Activated T-cell treated with anti-CD3 and anti-CD28 coated beads, Interleukin-2, amount 50 U/mL, for 1 hour (primary cell): Measurements from ENCODE around the gene NUDT12.

Source experiments
- DNase-seq: peaks from one replicate; pipeline ENCODE4 v3.0.0-alpha.2; 2020

Gene NUDT12

GRCh38 chr5:103539376-103540330 lies 22.9 kb downstream of the NUDT12 start:
- no peak for DNase-seq

DNA sequence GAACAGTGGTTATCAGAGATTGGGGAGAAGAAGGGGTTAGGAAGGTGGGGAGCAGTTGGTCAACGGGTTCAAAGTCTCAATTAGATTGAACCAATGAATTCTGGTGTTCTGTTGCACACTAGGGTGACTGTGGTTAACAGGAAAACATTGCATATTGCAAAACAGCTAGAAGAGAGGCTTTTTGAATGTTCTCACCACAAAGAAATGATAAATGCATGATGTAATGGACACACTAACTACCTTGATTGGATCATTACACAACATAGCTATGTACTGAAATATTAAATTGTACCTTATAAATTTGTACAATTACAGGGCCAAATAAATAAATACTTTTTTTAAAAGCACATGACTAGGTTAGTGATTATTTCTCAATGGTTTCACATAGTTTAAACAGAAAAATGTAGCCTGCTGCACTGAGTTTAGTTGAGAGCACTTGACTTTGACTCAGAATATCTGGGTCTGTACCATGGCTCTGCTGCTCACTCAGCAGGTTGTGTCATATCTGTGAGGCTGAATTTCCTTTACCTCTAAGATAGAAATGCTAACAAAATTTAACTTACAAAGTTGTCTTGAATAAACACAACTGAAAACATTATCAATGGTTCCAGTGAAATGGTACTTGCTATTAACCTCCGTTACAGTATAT lies 30.4 kb downstream of the NUDT12 start:
- DNase-seq, result no peak

- no peak for DNase-seq
Measured at GRCh38 chr5:103526164-103526915, 36.2 kb downstream of the NUDT12 start.

GRCh38 chr5:103525361-103525760 lies 37.2 kb downstream of the NUDT12 start:
- DNase-seq, result no peak

DNA sequence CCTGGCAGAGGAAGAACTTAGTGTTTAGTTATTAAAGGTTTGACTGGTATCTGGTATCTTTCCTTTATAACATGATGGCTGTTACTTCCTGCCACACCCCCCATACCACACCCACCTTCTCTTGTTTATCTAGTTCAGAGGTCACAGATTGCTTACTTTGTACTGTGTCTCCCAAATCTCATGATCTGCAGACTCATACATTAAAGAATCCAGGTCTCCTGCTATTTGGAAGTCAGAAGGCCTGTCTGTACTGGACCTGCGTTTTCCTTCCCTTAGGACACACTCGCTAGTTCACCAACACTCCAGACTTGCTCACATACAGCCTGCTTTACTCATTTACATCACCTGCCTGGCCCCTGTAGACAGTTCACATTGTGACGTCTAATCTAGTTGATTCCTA lies 39.3 kb downstream of the NUDT12 start:
- DNase-seq, result no peak

- no peak for DNase-seq
Measured at GRCh38 chr5:103522586-103522985, 40.0 kb downstream of the NUDT12 start.

- DNase-seq, result no peak
Measured at GRCh38 chr5:103519550-103519949, 43.0 kb downstream of the NUDT12 start.

DNA sequence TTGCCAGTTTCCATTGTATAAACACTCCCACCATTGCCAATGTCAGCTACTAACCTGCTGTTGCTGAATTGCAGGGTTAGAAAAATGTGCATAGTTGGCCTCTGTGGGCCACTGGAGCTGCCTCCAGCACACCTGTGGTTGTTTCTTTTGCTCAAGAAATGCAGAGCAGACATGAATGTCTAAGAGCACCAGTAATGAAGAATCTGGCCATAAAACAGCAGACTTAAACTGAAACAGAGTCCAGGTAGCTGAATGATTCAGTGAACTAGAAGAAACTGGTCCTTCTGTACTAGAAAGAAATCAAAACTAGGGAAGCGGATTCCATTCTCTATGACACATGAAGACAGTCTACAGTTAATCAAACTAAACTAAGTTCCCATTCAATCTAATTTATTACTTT lies 48.2 kb downstream of the NUDT12 start:
- DNase-seq, result no peak

GRCh38 chr5:103513701-103514100 lies 48.9 kb downstream of the NUDT12 start:
- no peak for DNase-seq

DNA sequence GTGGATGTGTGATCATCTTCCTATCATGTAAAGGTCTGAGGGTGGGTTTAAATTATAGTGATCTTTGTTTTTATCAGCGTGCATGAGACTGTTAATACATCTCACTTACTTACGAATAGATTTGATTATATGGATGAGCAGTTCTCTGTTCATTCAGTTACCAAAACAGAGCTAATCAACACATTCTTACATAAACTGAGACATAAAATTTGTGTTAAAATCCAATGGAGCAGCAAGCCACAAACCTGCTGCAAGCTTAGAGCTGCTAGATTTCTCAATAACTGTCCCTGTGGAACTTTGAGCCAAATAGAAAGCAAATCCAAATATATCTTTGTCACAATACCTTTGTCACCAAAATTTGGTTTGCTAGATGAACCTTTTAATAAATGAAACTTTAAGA lies 50.1 kb downstream of the NUDT12 start:
- no peak for DNase-seq

DNA sequence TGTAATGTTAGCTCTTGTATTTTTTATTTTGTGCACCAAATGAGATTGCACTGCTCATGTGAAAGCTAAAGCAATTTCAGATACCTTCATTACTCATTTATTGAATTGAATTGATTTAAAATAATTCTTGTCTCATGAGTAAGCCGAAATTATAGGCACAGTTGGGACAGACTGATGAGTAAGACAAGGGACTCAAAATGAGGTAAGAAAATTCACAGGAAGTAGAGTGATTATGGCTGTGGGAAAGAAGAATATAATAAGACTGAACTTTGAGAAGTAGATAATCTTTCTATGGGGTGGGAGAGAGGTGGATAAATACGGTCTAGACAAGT lies 51.1 kb downstream of the NUDT12 start:
- DNase-seq, result no peak

DNA sequence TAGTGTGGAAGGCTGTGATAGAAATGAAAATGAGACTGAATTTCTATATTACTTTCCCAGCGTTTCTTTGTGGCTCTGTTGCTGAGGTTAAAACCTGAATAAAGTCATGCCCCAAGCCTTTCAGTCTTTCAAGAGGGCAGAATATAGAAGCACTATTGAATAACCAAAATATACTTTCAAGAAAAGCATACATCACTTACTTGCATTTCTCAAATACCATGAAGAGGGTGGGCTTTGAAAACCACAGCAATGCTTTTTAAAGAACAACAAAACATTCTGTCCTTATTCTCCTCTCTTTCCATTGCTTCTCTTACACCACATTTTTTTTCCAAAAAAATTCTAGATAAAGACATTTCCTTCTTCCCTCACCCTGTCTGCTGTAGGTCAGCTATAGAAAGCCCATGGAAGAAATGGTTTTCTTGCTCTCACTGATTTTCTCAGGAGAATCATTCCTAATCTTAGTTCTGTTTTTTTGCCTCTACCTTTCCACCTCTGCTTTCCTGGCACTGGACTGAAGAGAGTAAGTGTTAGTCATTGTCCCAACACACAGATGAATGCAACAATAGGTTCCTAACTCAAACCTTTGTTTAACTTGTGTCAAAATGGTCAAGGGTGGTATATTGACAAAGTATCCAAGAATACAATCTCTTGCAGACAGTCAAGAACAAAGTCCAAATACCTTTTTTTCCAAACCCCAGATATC lies 51.6 kb downstream of the NUDT12 start:
- DNase-seq, result no peak

DNA sequence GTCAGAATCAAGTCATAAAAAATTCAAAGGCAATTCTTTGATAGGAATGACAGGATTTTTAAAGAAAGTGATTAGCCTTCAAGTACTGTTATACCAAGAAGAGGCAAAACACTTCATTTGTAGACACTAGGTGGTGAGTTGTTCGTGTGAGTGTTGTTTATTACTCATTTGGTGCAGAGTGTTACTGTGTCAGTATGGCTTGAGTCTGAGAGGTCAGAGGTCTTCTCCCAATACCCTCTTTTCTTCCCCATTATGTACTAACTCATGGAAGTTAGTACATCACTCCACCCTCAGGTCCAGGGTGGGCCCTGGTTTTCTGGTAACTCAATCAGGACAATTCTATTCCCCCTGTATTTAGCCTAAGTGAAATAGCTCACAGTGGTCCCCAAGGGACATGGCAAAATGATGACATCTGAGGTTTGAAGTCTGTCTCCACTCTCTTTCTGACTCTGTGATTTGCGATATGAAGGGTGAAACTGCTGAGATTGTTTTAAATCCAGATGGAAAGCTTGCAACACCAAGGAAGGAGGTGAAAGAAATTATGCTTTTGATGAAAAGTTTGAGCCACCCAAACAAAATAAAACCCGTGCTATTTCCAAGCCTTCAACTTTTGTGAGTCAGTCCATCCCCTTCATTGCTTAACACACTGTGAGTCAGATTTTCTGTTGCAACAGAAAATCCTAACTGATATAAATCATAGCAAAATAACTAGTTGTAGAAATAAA lies 56.8 kb downstream of the NUDT12 start:
- DNase-seq, result no peak

- no peak for DNase-seq
Measured at GRCh38 chr5:103503066-103503465, 59.5 kb downstream of the NUDT12 start.

DNA sequence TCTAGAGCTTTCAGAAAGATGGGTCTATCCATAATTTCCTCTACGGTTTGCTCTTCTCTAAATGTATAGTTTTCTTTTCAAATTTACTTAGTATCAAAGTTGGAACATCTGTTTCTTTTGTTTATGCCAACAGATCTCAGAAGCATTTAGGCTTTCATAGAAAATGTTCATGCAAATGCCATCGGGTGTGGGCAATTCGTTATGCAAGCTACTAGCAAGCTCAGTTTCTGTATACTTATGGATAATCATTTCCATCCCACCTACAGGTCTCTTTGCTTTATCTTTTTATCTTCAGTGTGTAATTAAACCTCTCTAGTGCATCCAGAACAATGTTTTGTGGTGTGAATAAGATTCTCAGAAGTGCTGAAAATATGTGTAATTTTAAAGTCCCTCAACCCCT lies 59.9 kb downstream of the NUDT12 start:
- DNase-seq, result no peak
